H1 (cell line): ENCODE measurements around the gene CHD6. TPM values are rescaled to one million over a fixed set of nuclear protein-coding genes. Genes with fewer than 3 reads are reported as not detected.

ENCODE experiments used
- CTCF ChIA-PET: fragments of 300-600 bp; sonication (Branson Sonifier 250); formaldehyde crosslinking; loops from one replicate; lab custom pipeline; 2021; ENCODE audit not compliant: partially characterized antibody; lab: Charles Lee
- POLR2A ChIA-PET: fragments of 300-600 bp; sonication (Branson Sonifier 250); formaldehyde crosslinking; loops from one replicate; lab custom pipeline; 2021; ENCODE audit warnings: inconsistent platforms; ENCODE audit not compliant: partially characterized antibody; lab: Charles Lee
- DNase-seq, 2 experiments: peaks; one replicate each; pipeline versions ENCODE4 v3.0.0 to v3.0.0-alpha.2; 2010 to 2022; ENCODE audit warnings: low spot score in 2 of 2, low read depth in 1 of 2, mixed read lengths in 1 of 2
- FAIRE-seq: peaks from 2 replicates; lab custom pipeline; 2011; peaks lifted over from hg19 to GRCh38; lab: Jason Lieb, UNC
- H2AFZ ChIP-seq: 2 replicates; pipeline ENCODE4 v1.8.1; 2012; ENCODE audit warnings: low read length, inconsistent platforms
- H2AK5ac ChIP-seq: 2 replicates; pipeline ENCODE4 v1.6.1; 2013; ENCODE audit warnings: low read depth, low read length
- H2BK120ac ChIP-seq: replicated peaks from 2 replicates; pipeline ENCODE3; 2013; ENCODE audit warnings: low read depth, low read length, inconsistent platforms
- H2BK12ac ChIP-seq: 2 replicates; pipeline ENCODE4 v1.6.1; 2013; ENCODE audit warnings: low read depth, low read length
- H2BK15ac ChIP-seq: 2 replicates; pipeline ENCODE4 v1.6.1; 2013; ENCODE audit warnings: low read length
- H2BK20ac ChIP-seq: 2 replicates; pipeline ENCODE4 v1.6.1; 2013; ENCODE audit warnings: low read length
- H2BK5ac ChIP-seq: 2 replicates; pipeline ENCODE4 v1.6.1; 2013; ENCODE audit warnings: low read depth, low read length
- H3K14ac ChIP-seq: 2 replicates; pipeline ENCODE4 v1.6.1; 2013; ENCODE audit warnings: inconsistent platforms; ENCODE audit not compliant: insufficient read length
- H3K18ac ChIP-seq: 2 replicates; pipeline ENCODE4 v1.6.1; 2013; ENCODE audit warnings: low read length; ENCODE audit errors: extremely low read depth
- H3K23ac ChIP-seq: 2 replicates; pipeline ENCODE4 v1.6.1; 2013; ENCODE audit warnings: inconsistent platforms; ENCODE audit not compliant: insufficient read length
- H3K23me2 ChIP-seq: 2 replicates; pipeline ENCODE4 v1.6.1; 2013; ENCODE audit warnings: low read depth, low read length
- H3K27ac ChIP-seq: 2 replicates; pipeline ENCODE4 v1.6.1; 2011; ENCODE audit warnings: low read depth, low read length, inconsistent platforms
- H3K27me3 ChIP-seq, 4 experiments: replicated peaks in 1 of 4; 1 replicate in 1 of 4; 2 replicates in 3 of 4; pipeline versions ENCODE4 v1.6.1 to v1.8.1; 2011 to 2013; ENCODE audit warnings: low read length in 3 of 4, mild to moderate bottlenecking in 3 of 4, inconsistent platforms in 2 of 4, mixed read lengths in 2 of 4, moderate library complexity in 1 of 4; ENCODE audit not compliant: control insufficient read depth in 3 of 4, insufficient read depth in 3 of 4; ENCODE audit errors: extremely low read depth in 1 of 4
- H3K36me3 ChIP-seq, 4 experiments: 2 replicates each; pipeline versions ENCODE4 v1.6.1 to v1.8.1; 2011 to 2013; ENCODE audit warnings: mild to moderate bottlenecking in 4 of 4, low read length in 3 of 4, moderate library complexity in 2 of 4, control low read depth in 1 of 4, inconsistent platforms in 1 of 4; ENCODE audit not compliant: insufficient read depth in 4 of 4, control insufficient read depth in 2 of 4
- H3K4ac ChIP-seq: replicated peaks from 2 replicates; pipeline ENCODE3; 2013; ENCODE audit warnings: low read length, low read depth, mixed read lengths, inconsistent platforms; ENCODE audit not compliant: insufficient read length
- H3K4me1 ChIP-seq, 4 experiments: replicated peaks in 1 of 4; 1 replicate in 1 of 4; 2 replicates in 3 of 4; pipeline versions ENCODE4 v1.6.1 to v1.8.1; 2011 to 2013; ENCODE audit warnings: low read length in 3 of 4, inconsistent platforms in 2 of 4, mixed read lengths in 1 of 4; ENCODE audit not compliant: insufficient read depth in 4 of 4, control insufficient read depth in 3 of 4
- H3K4me2 ChIP-seq, 2 experiments: 2 replicates each; pipeline versions ENCODE4 v1.6.1 to v1.8.1; 2011 to 2013; ENCODE audit warnings: low read depth in 2 of 2, low read length in 2 of 2, control low read depth in 1 of 2, inconsistent platforms in 1 of 2, mild to moderate bottlenecking in 1 of 2; ENCODE audit not compliant: insufficient read depth in 1 of 2
- H3K4me3 ChIP-seq, 4 experiments: fragments of 200-600, 300-600 bp in 1 of 4; sonication (generic), shearing (Covaris generic), sonication (Bioruptor Twin) in 1 of 4; 2 replicates each; pipeline versions ENCODE4 v1.5.1 to v1.8.1; 2011 to 2016; ENCODE audit warnings: low read length in 4 of 4, low read depth in 3 of 4, control low read depth in 2 of 4, inconsistent platforms in 2 of 4, mild to moderate bottlenecking in 2 of 4, mixed read lengths in 1 of 4, moderate library complexity in 1 of 4; ENCODE audit not compliant: insufficient read depth in 2 of 4; ENCODE audit errors: extremely low read depth in 1 of 4
- H3K56ac ChIP-seq: replicated peaks from 2 replicates; pipeline ENCODE3; 2013; ENCODE audit warnings: low read depth, mild to moderate bottlenecking, mixed read lengths, low read length, inconsistent platforms; ENCODE audit not compliant: insufficient read length
- H3K79me1 ChIP-seq: 2 replicates; pipeline ENCODE4 v1.6.1; 2013; ENCODE audit warnings: low read depth, low read length, control low read depth
- H3K79me2 ChIP-seq, 2 experiments: 2 replicates each; pipeline versions ENCODE4 v1.6.1 to v1.8.1; 2012 to 2013; ENCODE audit warnings: low read length in 2 of 2, mild to moderate bottlenecking in 2 of 2, inconsistent platforms in 1 of 2; ENCODE audit not compliant: insufficient read depth in 2 of 2, control insufficient read depth in 1 of 2
- H3K9ac ChIP-seq, 4 experiments: replicated peaks in 1 of 4; 1 replicate in 1 of 4; 2 replicates in 3 of 4; pipeline versions ENCODE4 v1.6.1 to v1.8.1; 2011 to 2013; ENCODE audit warnings: low read depth in 3 of 4, low read length in 3 of 4, control low read depth in 2 of 4, mild to moderate bottlenecking in 2 of 4, moderate library complexity in 2 of 4, inconsistent platforms in 1 of 4; ENCODE audit errors: extremely low read depth in 1 of 4
- H3K9me3 ChIP-seq, 2 experiments: 2 replicates each; pipeline versions ENCODE4 v1.6.1 to v1.8.1; 2012 to 2013; ENCODE audit warnings: mild to moderate bottlenecking in 2 of 2, moderate library complexity in 2 of 2, control low read depth in 1 of 2, inconsistent platforms in 1 of 2, low read depth in 1 of 2, low read length in 1 of 2, mixed read lengths in 1 of 2; ENCODE audit not compliant: insufficient read depth in 2 of 2
- H4K20me1 ChIP-seq, 2 experiments: replicated peaks in 1 of 2; 2 replicates each; pipeline versions ENCODE3 to v1.8.1; 2011 to 2013; ENCODE audit warnings: inconsistent platforms in 2 of 2, low read length in 2 of 2, mild to moderate bottlenecking in 1 of 2; ENCODE audit not compliant: insufficient read depth in 2 of 2, control insufficient read depth in 1 of 2
- H4K5ac ChIP-seq: 2 replicates; pipeline ENCODE4 v1.6.1; 2013; ENCODE audit warnings: low read length, low read depth, mixed read lengths, inconsistent platforms; ENCODE audit not compliant: insufficient read length
- H4K8ac ChIP-seq: 2 replicates; pipeline ENCODE4 v1.8.0; 2013; ENCODE audit warnings: mild to moderate bottlenecking, moderate library complexity, low read length, inconsistent platforms; ENCODE audit not compliant: insufficient read depth; ENCODE audit errors: extremely low read depth
- H4K91ac ChIP-seq: replicated peaks from 2 replicates; pipeline ENCODE3; 2013; ENCODE audit warnings: low read length, mixed read lengths, inconsistent platforms; ENCODE audit not compliant: insufficient read length
- ATF2 ChIP-seq: IDR thresholded peaks from 2 replicates; pipeline ENCODE4 v1.6.1; 2012; ENCODE audit warnings: low read length, inconsistent platforms
- BRCA1 ChIP-seq: IDR thresholded peaks from 2 replicates; pipeline ENCODE4 v1.6.1; 2012; ENCODE audit warnings: low read depth, low read length, improper control_type of control experiment
- CTBP2 ChIP-seq: IDR thresholded peaks from 2 replicates; pipeline ENCODE4 v1.7.0; 2011; ENCODE audit warnings: borderline replicate concordance, mild to moderate bottlenecking, moderate library complexity, mixed read lengths, low read length; ENCODE audit not compliant: insufficient read depth, insufficient read length
- EZH2 ChIP-seq: fragments of 200-600 bp; sonication (generic); IDR thresholded peaks from 2 replicates; pipeline ENCODE4 v1.7.1; 2012; ENCODE audit warnings: low read depth, mild to moderate bottlenecking, moderate library complexity, low read length, inconsistent platforms; ENCODE audit not compliant: severe bottlenecking
- GABPA ChIP-seq: IDR thresholded peaks from 2 replicates; pipeline ENCODE4 v1.6.1; 2011; ENCODE audit warnings: mild to moderate bottlenecking, low read length, moderate library complexity, borderline replicate concordance; ENCODE audit not compliant: insufficient read depth
- JUN ChIP-seq: IDR thresholded peaks from 2 replicates; pipeline ENCODE4 v1.6.1; 2011; ENCODE audit warnings: low read depth, mild to moderate bottlenecking, improper control_type of control experiment, low read length
- NANOG ChIP-seq: IDR thresholded peaks from 2 replicates; pipeline ENCODE4 v1.6.1; 2011; ENCODE audit warnings: low read length, low read depth, mild to moderate bottlenecking, inconsistent platforms; ENCODE audit not compliant: insufficient read depth, poor library complexity, severe bottlenecking
- POLR2A ChIP-seq, 2 experiments: IDR thresholded peaks; 1 replicate in 1 of 2; 2 replicates in 1 of 2; pipeline ENCODE4 v1.6.1; 2011; ENCODE audit warnings: low read depth in 2 of 2, low read length in 2 of 2, mild to moderate bottlenecking in 2 of 2; ENCODE audit errors: control extremely low read depth in 1 of 2
- SP1 ChIP-seq: IDR thresholded peaks from 2 replicates; pipeline ENCODE4 v1.6.1; 2011; ENCODE audit warnings: low read depth, low read length
- SP2 ChIP-seq: IDR thresholded peaks from 2 replicates; pipeline ENCODE4 v1.6.1; 2012; ENCODE audit warnings: mild to moderate bottlenecking, low read length, inconsistent platforms
- TBP ChIP-seq: IDR thresholded peaks from 2 replicates; pipeline ENCODE4 v1.6.1; 2011; ENCODE audit warnings: low read depth, low read length, improper control_type of control experiment
- TCF12 ChIP-seq: IDR thresholded peaks from 2 replicates; pipeline ENCODE4 v1.6.1; 2011; ENCODE audit warnings: low read depth, mild to moderate bottlenecking, low read length
- TEAD4 ChIP-seq: IDR thresholded peaks from 2 replicates; pipeline ENCODE4 v1.6.1; 2012; ENCODE audit warnings: low read depth, low read length, inconsistent platforms, mixed read lengths
- WGBS, 2 experiments: shearing (Covaris generic) in 1 of 2; methylation state at CpG; one replicate each; pipeline versions ENCODE4 v1.1.6 to v1.1.7; 2013 to 2015; ENCODE audit warnings: low lambda C conversion rate in 2 of 2, mixed read lengths in 2 of 2, inconsistent platforms in 1 of 2, low coverage in 1 of 2, missing lambda C conversion rate in 1 of 2; ENCODE audit not compliant: insufficient replicate concordance in 2 of 2, insufficient coverage in 1 of 2, insufficient read length in 1 of 2; ENCODE audit errors: extremely low coverage in 1 of 2, missing lambda C conversion rate in 1 of 2; 5-methylcytosine and 5-hydroxymethylcytosine counted together
- polyA plus RNA-seq, 7 experiments: library from polyadenylated mRNA; depleted of rRNA in 3 of 7; stranded (reverse) in 5 of 7; unstranded in 2 of 7; fragments of >200 nt in 5 of 7; fragments of 200-250 nt in 2 of 7; gene quantifications; 1 replicate in 5 of 7; 2 replicates in 1 of 7; 4 replicates in 1 of 7; pipeline versions ENCODE4 v1.2.1 to v1.2.3, GENCODE V29; 2011 to 2013; ENCODE audit warnings: missing spikeins in 2 of 7, mixed read lengths in 2 of 7
- total RNA-seq: library from RNA; stranded (reverse); fragmentation: NEBNext Ultra II Directional; extraction: Animal tissue kit (Norgen Biotek cat#: 25700); gene quantifications from 2 replicates; pipeline ENCODE4 v1.2.1, GENCODE V29; 2021

The CHD6 gene
- total and polyA plus RNA-seq, 2 of the 8 experiments (the other 6 are each of a cell fraction or from before 2014, with no cell fraction given): 11.1 to 62.9 TPM

GRCh38 chr20:41468994-41469600 lies 149.1 kb downstream of the CHD6 start:
- no peak overlapping the region for H3K56ac ChIP-seq
- no peak overlapping the region for H2BK5ac ChIP-seq
- H3K9me3 ChIP-seq: no peaks in the 10 kb centered on the region
- no peaks in the 10 kb centered on the region for H3K79me2 ChIP-seq
- WGBS, 2 experiments: 86% methylated on average over 5 of the region's 5 CpGs; no CpG with 5 or more reads in 1 of the 2 experiments
- H3K4me3 ChIP-seq: no peak overlapping the region
- no peak overlapping the region for H2AK5ac ChIP-seq
- FAIRE-seq (no peak), DNase-seq (no peak)
- ChIA-PET POLR2A (no interaction called here), CTCF (no interaction called here)
- no peak overlapping the region for H2BK12ac ChIP-seq
- peaks cover 3 to 38% (median 12%) of the 10 kb centered on the region in 4 experiments; a peak in 7 of 8 replicates for H3K36me3 ChIP-seq
- H2AFZ ChIP-seq: no peak overlapping the region
- H3K27me3 ChIP-seq: no peaks in the 10 kb centered on the region
- no peak overlapping the region for H3K4ac ChIP-seq
- H3K4me1 ChIP-seq: no peaks in the 10 kb centered on the region
- no peak overlapping the region for H4K8ac ChIP-seq
- no peak overlapping the region for H3K14ac ChIP-seq
- H4K91ac ChIP-seq: no peak overlapping the region
- no peak overlapping the region for H2BK15ac ChIP-seq
- H3K79me1 ChIP-seq: no peaks in the 10 kb centered on the region
- no peak overlapping the region for H3K27ac ChIP-seq
- H3K9ac ChIP-seq: no peak overlapping the region
- H3K4me2 ChIP-seq: no peak overlapping the region
- H3K23me2 ChIP-seq: no peaks in the 10 kb centered on the region; the same call in 1 of the 2 replicates
- no peak overlapping the region for H3K23ac ChIP-seq
- H3K18ac ChIP-seq: no peak overlapping the region
- no peaks in the 10 kb centered on the region for H4K20me1 ChIP-seq
- no peak overlapping the region for H2BK20ac ChIP-seq
- no peak overlapping the region for H2BK120ac ChIP-seq
- H4K5ac ChIP-seq: no peak overlapping the region
- no peak for TF ChIP-seq SP1
- TF ChIP-seq ATF2: no peak
- no peak for TF ChIP-seq SP2
- TF ChIP-seq TBP: no peak
- no peak for TF ChIP-seq TCF12
- no peak for TF ChIP-seq JUN
- no peak for TF ChIP-seq CTBP2
- TF ChIP-seq GABPA: no peak
- no peak for TF ChIP-seq NANOG
- TF ChIP-seq POLR2A (IDR thresholded peaks at IDR 0.05; ENCODE audit: control extremely low read depth in 1 of 2, low read depth in 2 of 2, low read length in 2 of 2): no peak
- no peak for TF ChIP-seq BRCA1
- TF ChIP-seq EZH2: no peak
- no peak for TF ChIP-seq TEAD4
